Loucy (cell line): ENCODE results near the gene FOLR2.

Source experiments
- CTCF ChIP-seq: fragments of 200-600 bp; sonication (generic); conservative IDR thresholded peaks from 2 replicates; pipeline ENCODE4 v1.5.1; 2014; ENCODE audit warnings: mild to moderate bottlenecking, antibody characterized with exemption, low read length
- EZH2phosphoT487 ChIP-seq: fragments of 200-600 bp; IDR thresholded peaks from 2 replicates; pipeline ENCODE4 v1.6.1; 2018; ENCODE audit warnings: antibody characterized with exemption, mild to moderate bottlenecking, moderate library complexity, borderline replicate concordance

GRCh38 chr11:72235351-72236057 lies 18.9 kb downstream of the FOLR2 start:
- no peak for TF ChIP-seq CTCF
- TF ChIP-seq EZH2phosphoT487: no peak
